MCF 10A (cell line): ENCODE data around the gene SRPK3. TPM values are rescaled to one million over a fixed set of nuclear protein-coding genes. Genes with fewer than 3 reads are reported as not detected.

ENCODE experiments used
- BruUV-seq: library from RNA; stranded (reverse); fragments of 400-500 nt; replicated peaks from 2 replicates; lab custom pipeline; 2021; lab: Mats Ljungman, UMichigan
- CTCF ChIA-PET: fragments of 300-600 bp; sonication (Branson Sonifier 250); formaldehyde crosslinking; extraction: SDS; loops from one replicate; lab custom pipeline; 2021; ENCODE audit warnings: antibody characterized with exemption, inconsistent platforms; lab: Yijun Ruan, JAX
- POLR2A ChIA-PET: fragments of 300-600, 350-650 bp; sonication (Branson Sonifier 250); formaldehyde crosslinking; extraction: SDS; loops from one replicate; lab custom pipeline; 2020; ENCODE audit warnings: antibody characterized with exemption, inconsistent platforms; lab: Yijun Ruan, JAX
- DNase-seq: peaks from one replicate; pipeline ENCODE4 v3.0.0-alpha.2; 2018; ENCODE audit not compliant: unreplicated experiment
- H3K27ac Mint-ChIP-seq: one replicate; pipeline ENCODE4 v1.8.0; 2022; ENCODE audit warnings: mild to moderate bottlenecking, low read depth, mixed read lengths; ENCODE audit not compliant: unreplicated experiment
- H3K27me3 Mint-ChIP-seq: one replicate; pipeline ENCODE4 v1.8.0; 2022; ENCODE audit warnings: mixed read lengths; ENCODE audit not compliant: insufficient read depth, unreplicated experiment
- H3K36me3 Mint-ChIP-seq: one replicate; pipeline ENCODE4 v1.8.0; 2022; ENCODE audit warnings: mild to moderate bottlenecking, moderate library complexity, mixed read lengths; ENCODE audit not compliant: insufficient read depth, unreplicated experiment
- H3K4me1 Mint-ChIP-seq: one replicate; pipeline ENCODE4 v1.8.0; 2022; ENCODE audit warnings: mixed read lengths; ENCODE audit not compliant: insufficient read depth, unreplicated experiment
- H3K4me3 Mint-ChIP-seq: one replicate; pipeline ENCODE4 v1.8.0; 2022; ENCODE audit warnings: mild to moderate bottlenecking, moderate library complexity, mixed read lengths; ENCODE audit not compliant: unreplicated experiment
- H3K9me3 Mint-ChIP-seq: one replicate; pipeline ENCODE4 v1.8.0; 2022; ENCODE audit warnings: mixed read lengths; ENCODE audit not compliant: unreplicated experiment
- intact Hi-C: fragments of 100-400 bp; cut with micrococcal nuclease; formaldehyde crosslinking; loops from 2 replicates; pipeline ENCODE4 v1.14.1; 2022
- total RNA-seq: library from RNA; stranded (reverse); gene quantifications from 2 replicates; pipeline ENCODE4 v1.2.3, GENCODE V29; 2022
- TF ChIP-seq, protein P1 (sequence below): fragments of 200-600 bp; IDR thresholded peaks from one replicate; pipeline ENCODE4 v1.8.0; 2022; ENCODE audit warnings: antibody characterized with exemption, mild to moderate bottlenecking; ENCODE audit not compliant: unreplicated experiment

Gene SRPK3
- total RNA-seq, 1 experiment from 2014 or later: not detected

DNA sequence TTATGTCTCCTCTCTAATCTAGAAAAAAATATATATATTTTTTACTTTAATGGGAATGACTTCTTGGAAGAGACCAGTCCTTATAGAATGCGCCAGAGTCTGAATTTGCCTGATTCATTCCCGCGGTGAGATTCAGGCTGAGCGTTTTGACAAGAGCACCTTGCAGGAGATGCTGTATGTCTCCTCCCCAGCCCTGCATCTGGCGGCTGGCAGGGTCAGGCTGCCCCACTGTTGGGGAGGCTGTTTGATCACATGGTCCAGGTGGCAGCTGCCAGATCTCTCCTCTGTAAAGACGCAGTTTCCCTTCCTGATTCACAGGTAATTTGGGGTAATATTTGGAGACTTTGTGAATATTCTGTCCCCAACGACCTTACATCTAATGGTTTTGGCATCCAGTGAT, 39.8 kb downstream of the SRPK3 start:
- BruUV-seq: no TSS peak
- DNase-seq: no peak
- TF ChIP-seq, protein P1, sequence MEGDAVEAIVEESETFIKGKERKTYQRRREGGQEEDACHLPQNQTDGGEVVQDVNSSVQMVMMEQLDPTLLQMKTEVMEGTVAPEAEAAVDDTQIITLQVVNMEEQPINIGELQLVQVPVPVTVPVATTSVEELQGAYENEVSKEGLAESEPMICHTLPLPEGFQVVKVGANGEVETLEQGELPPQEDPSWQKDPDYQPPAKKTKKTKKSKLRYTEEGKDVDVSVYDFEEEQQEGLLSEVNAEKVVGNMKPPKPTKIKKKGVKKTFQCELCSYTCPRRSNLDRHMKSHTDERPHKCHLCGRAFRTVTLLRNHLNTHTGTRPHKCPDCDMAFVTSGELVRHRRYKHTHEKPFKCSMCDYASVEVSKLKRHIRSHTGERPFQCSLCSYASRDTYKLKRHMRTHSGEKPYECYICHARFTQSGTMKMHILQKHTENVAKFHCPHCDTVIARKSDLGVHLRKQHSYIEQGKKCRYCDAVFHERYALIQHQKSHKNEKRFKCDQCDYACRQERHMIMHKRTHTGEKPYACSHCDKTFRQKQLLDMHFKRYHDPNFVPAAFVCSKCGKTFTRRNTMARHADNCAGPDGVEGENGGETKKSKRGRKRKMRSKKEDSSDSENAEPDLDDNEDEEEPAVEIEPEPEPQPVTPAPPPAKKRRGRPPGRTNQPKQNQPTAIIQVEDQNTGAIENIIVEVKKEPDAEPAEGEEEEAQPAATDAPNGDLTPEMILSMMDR: no peak
- ChIA-PET CTCF (interaction anchor here (0.7 kb wide), 1 partner anchor 643 kb away, joined by 3 read pairs; no protein-coding TSS in a partner anchor), POLR2A (interaction anchor here (0.6 kb wide), 1 partner anchor 1846 kb away, joined by 3 read pairs; no protein-coding TSS in a partner anchor)
- H3K9me3 Mint-ChIP-seq: no peaks in the 10 kb centered on the region
- intact Hi-C loops: no loop called here
- no peaks in the 10 kb centered on the region for H3K36me3 Mint-ChIP-seq
- H3K27ac Mint-ChIP-seq: no peak overlapping the region
- H3K27me3 Mint-ChIP-seq: peaks cover 40% of the 10 kb centered on the region
- H3K4me1 Mint-ChIP-seq: no peaks in the 10 kb centered on the region
- no peak overlapping the region for H3K4me3 Mint-ChIP-seq

GRCh38 chrX:153821066-153821465, 40.2 kb downstream of the SRPK3 start:
- intact Hi-C loops: no loop called here
- no peak overlapping the region for H3K27ac Mint-ChIP-seq
- CTCF ChIA-PET: interaction anchor here (0.6 to 0.7 kb wide), 2 partner anchors 643 to 650 kb away, joined by 3 read pairs; no protein-coding TSS in a partner anchor
- DNase-seq: no peak
- POLR2A ChIA-PET: interaction anchor here (0.6 kb wide), 1 partner anchor 849 kb away, joined by 3 read pairs; no protein-coding TSS in a partner anchor
- H3K27me3 Mint-ChIP-seq: peaks cover 45% of the 10 kb centered on the region
- no peaks in the 10 kb centered on the region for H3K36me3 Mint-ChIP-seq
- BruUV-seq: no TSS peak
- TF ChIP-seq, protein P1: no peak
- no peak overlapping the region for H3K4me3 Mint-ChIP-seq
- no peaks in the 10 kb centered on the region for H3K4me1 Mint-ChIP-seq
- H3K9me3 Mint-ChIP-seq: no peaks in the 10 kb centered on the region

- Mint-ChIP-seq H3K9me3 (no peaks in the 10 kb centered on the region), H3K27ac (no peak overlapping the region), H3K36me3 (no peaks in the 10 kb centered on the region), H3K4me1 (no peaks in the 10 kb centered on the region), H3K27me3 (peaks cover 55% of the 10 kb centered on the region), H3K4me3 (no peak overlapping the region)
- intact Hi-C loops: no loop called here
- BruUV-seq: no TSS peak
- POLR2A ChIA-PET: no interaction called here
- TF ChIP-seq, protein P1: no peak
- CTCF ChIA-PET: interaction anchor here (0.6 kb wide), 1 partner anchor 730 kb away, joined by 4 read pairs; no protein-coding TSS in a partner anchor
- DNase-seq: no peak
These were observed 43.5 kb downstream of the SRPK3 start for GRCh38 chrX:153824348-153824747.

- ChIA-PET CTCF (interaction anchor here (0.6 kb wide), 1 partner anchor 16 kb away, joined by 4 read pairs; no protein-coding TSS in a partner anchor), POLR2A (no interaction called here)
- Mint-ChIP-seq H3K27ac (no peak overlapping the region), H3K27me3 (peaks cover 55% of the 10 kb centered on the region), H3K4me3 (no peak overlapping the region), H3K9me3 (no peaks in the 10 kb centered on the region), H3K4me1 (no peaks in the 10 kb centered on the region), H3K36me3 (no peaks in the 10 kb centered on the region)
- intact Hi-C loops: no loop called here
- BruUV-seq: no TSS peak
- DNase-seq: no peak
- TF ChIP-seq, protein P1: no peak
These were observed 44.2 kb downstream of the SRPK3 start for GRCh38 chrX:153825042-153825441.
